Neural cell (in vitro differentiated cells): ENCODE results near the gene RIPK3.

Experiments used
- EP300 ChIP-seq: fragments of 450-650 bp; conservative IDR thresholded peaks from 2 replicates; pipeline ENCODE4 v1.6.1; 2014; ENCODE audit warnings: antibody characterized with exemption, mild to moderate bottlenecking, moderate library complexity; ENCODE audit not compliant: poor library complexity, severe bottlenecking
- EZH2 ChIP-seq: fragments of 200-600, 300-800 bp; shearing (Covaris generic), sonication (generic); IDR thresholded peaks from 2 replicates; pipeline ENCODE4 v1.6.1; 2014; ENCODE audit warnings: antibody characterized with exemption, low read length, borderline replicate concordance, mild to moderate bottlenecking; ENCODE audit not compliant: insufficient read depth, poor library complexity, severe bottlenecking
- POLR2AphosphoS5 ChIP-seq: IDR thresholded peaks from 2 replicates; pipeline ENCODE4 v1.6.1; 2012
- RAD21 ChIP-seq: fragments of 450-650 bp; conservative IDR thresholded peaks from 2 replicates; pipeline ENCODE4 v1.6.1; 2014; ENCODE audit warnings: antibody characterized with exemption, mild to moderate bottlenecking, moderate library complexity
- REST ChIP-seq: IDR thresholded peaks from 2 replicates; pipeline ENCODE4 v1.6.1; 2012; ENCODE audit warnings: borderline replicate concordance
- SMC3 ChIP-seq: fragments of 450-650 bp; conservative IDR thresholded peaks from 2 replicates; pipeline ENCODE4 v1.6.1; 2014; ENCODE audit warnings: antibody characterized with exemption, mild to moderate bottlenecking, moderate library complexity; ENCODE audit not compliant: poor library complexity
- TF ChIP-seq, protein P1 (sequence below): fragments of 450-650 bp; IDR thresholded peaks from 2 replicates; pipeline ENCODE4 v1.5.1; 2014; ENCODE audit warnings: antibody characterized with exemption, mild to moderate bottlenecking, moderate library complexity; ENCODE audit not compliant: poor library complexity, severe bottlenecking

DNA sequence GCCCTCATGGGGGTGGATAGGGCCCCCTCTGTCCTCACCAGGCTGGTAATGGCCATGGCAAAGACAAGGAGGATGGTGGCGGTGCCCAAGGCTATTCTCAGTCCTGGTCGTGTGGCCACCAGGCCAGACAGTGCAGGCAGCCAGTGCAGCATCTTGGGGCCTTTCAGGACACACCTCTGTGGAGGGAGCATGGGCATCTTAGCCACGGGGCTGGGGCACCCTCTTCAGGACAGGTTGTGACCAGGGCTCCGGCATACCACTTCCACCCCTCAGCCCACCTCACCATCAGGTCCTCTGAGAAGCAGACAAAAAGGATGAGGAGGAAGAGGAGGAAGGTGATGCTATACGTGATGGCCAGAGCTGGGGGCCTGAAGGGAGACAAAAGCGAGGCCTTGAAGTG, 15.8 kb downstream of the RIPK3 start:
- TF ChIP-seq, protein P1, sequence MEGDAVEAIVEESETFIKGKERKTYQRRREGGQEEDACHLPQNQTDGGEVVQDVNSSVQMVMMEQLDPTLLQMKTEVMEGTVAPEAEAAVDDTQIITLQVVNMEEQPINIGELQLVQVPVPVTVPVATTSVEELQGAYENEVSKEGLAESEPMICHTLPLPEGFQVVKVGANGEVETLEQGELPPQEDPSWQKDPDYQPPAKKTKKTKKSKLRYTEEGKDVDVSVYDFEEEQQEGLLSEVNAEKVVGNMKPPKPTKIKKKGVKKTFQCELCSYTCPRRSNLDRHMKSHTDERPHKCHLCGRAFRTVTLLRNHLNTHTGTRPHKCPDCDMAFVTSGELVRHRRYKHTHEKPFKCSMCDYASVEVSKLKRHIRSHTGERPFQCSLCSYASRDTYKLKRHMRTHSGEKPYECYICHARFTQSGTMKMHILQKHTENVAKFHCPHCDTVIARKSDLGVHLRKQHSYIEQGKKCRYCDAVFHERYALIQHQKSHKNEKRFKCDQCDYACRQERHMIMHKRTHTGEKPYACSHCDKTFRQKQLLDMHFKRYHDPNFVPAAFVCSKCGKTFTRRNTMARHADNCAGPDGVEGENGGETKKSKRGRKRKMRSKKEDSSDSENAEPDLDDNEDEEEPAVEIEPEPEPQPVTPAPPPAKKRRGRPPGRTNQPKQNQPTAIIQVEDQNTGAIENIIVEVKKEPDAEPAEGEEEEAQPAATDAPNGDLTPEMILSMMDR, result no peak
- TF ChIP-seq POLR2AphosphoS5 (no peak), SMC3 (no peak), EZH2 (no peak), EP300 (no peak), REST (no peak), RAD21 (no peak)
